ENCODE measurements around the gene PRKAG3. TPM values are rescaled to one million over a fixed set of nuclear protein-coding genes. Genes with fewer than 3 reads are reported as not detected.

Gene PRKAG3
- total RNA-seq, 2 experiments from 2014 or later, result not detected

DNA sequence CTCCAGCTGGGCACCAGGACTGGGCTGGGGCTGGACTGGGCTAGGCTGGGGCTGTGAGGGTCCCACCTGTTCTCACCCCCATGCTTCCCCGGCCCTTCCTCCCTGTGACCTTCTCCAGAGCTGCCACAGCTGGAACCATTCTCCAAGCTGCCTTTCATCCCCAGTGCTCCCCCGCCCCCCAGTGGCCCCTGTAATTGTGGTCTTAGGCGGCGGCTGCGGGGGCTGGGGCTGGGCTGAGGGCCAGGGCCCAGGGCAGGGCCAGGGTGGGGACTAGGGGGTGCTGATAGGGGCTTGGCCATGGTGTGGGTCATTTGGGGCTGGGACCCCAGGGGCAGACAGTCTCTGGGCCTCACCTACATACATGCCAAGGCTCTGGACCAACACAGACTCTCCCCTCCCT is 46.3 kb upstream of the PRKAG3 start:
- TF ChIP-seq EZH2phosphoT487 (IDR thresholded peaks at IDR 0.05; ENCODE audit: borderline replicate concordance, low read depth, low read length), result no peak
- TF ChIP-seq, protein P1, sequence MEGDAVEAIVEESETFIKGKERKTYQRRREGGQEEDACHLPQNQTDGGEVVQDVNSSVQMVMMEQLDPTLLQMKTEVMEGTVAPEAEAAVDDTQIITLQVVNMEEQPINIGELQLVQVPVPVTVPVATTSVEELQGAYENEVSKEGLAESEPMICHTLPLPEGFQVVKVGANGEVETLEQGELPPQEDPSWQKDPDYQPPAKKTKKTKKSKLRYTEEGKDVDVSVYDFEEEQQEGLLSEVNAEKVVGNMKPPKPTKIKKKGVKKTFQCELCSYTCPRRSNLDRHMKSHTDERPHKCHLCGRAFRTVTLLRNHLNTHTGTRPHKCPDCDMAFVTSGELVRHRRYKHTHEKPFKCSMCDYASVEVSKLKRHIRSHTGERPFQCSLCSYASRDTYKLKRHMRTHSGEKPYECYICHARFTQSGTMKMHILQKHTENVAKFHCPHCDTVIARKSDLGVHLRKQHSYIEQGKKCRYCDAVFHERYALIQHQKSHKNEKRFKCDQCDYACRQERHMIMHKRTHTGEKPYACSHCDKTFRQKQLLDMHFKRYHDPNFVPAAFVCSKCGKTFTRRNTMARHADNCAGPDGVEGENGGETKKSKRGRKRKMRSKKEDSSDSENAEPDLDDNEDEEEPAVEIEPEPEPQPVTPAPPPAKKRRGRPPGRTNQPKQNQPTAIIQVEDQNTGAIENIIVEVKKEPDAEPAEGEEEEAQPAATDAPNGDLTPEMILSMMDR (conservative IDR thresholded peaks at IDR 0.05; ENCODE audit: low read length), result no peak
- BruUV-seq (replicated peaks), result no TSS peak
- intact Hi-C loops (cut with micrococcal nuclease; ENCODE audit: unreplicated experiment), result loop anchor here (2.0 kb wide), 2 partner anchors 25 to 103 kb away; no protein-coding TSS in a partner anchor

DNA sequence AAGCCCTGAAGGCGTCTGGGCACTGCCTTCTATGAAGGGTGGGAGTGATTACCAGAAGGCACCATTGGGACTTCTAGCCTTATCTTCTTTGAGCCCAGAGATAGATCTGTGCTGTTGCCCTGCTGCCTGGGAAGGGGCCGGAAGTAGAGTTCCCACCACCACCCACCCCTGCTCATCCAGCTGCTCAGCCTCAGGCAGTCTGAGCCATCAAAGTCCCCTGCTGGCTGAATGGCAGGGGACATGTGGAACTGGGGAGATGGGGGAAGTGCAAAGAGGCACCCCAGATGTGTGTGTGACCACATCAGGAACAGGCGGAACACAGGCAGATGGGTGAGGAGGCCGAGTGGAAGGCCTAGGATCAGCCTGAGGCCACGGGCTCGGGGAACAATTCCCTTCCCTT is 45.7 kb upstream of the PRKAG3 start:
- intact Hi-C loops (cut with micrococcal nuclease; ENCODE audit: unreplicated experiment), result loop anchor here (2.0 kb wide), 2 partner anchors 25 to 103 kb away; no protein-coding TSS in a partner anchor
- peak overlapping the region; percentile 66; the same call in 1 of the 2 replicates for H2AFZ ChIP-seq (ENCODE audit: low read length)
- no peaks in the 10 kb centered on the region for H3K9me3 ChIP-seq (ENCODE audit: low read length)
- ChIA-PET CTCF (ENCODE audit: unreplicated experiment) (interaction anchor here (0.6 to 5.5 kb wide), 6 partner anchors 10 to 618 kb away, joined by 3 to 107 read pairs (median 11); no protein-coding TSS in a partner anchor), POLR2A (interaction anchor here (0.7 to 6.2 kb wide), 3 partner anchors 10 to 289 kb away, joined by 3 to 86 read pairs (median 13); no protein-coding TSS in a partner anchor)
- H3K36me3 ChIP-seq (ENCODE audit: insufficient read depth, low read length), result no peaks in the 10 kb centered on the region
- no peak overlapping the region for H3K4me3 ChIP-seq (ENCODE audit: low read depth, low read length, poor library complexity, severe bottlenecking)
- H3K4me2 ChIP-seq (ENCODE audit: low read length), result peak overlapping the region; percentile 88
- H3K79me2 ChIP-seq (ENCODE audit: insufficient read depth, low read depth, low read length), result no peaks in the 10 kb centered on the region
- H3K27ac ChIP-seq (ENCODE audit: low read depth, low read length, poor library complexity, severe bottlenecking), result peak overlapping the region; percentile 21
- peaks cover 59% of the 10 kb centered on the region for H3K4me1 ChIP-seq (ENCODE audit: insufficient read depth, low read length, poor library complexity, severe bottlenecking)
- no TSS peak for BruUV-seq (replicated peaks)
- peak; percentile 45 for DNase-seq (ENCODE audit: low spot score)
- H3K9me2 ChIP-seq (ENCODE audit: insufficient read depth, low read length), result no peaks in the 10 kb centered on the region
- no peak for TF ChIP-seq EZH2phosphoT487 (IDR thresholded peaks at IDR 0.05; ENCODE audit: borderline replicate concordance, low read depth, low read length)
- TF ChIP-seq, protein P1 (conservative IDR thresholded peaks at IDR 0.05; ENCODE audit: low read length), result no peak
- H4K20me1 ChIP-seq (ENCODE audit: insufficient read depth, low read length), result no peaks in the 10 kb centered on the region

More for the DNA sequence above, 46.3 kb upstream of the PRKAG3 start:
- no peak overlapping the region for H3K4me3 ChIP-seq (ENCODE audit: low read depth, low read length, poor library complexity, severe bottlenecking)
- no peaks in the 10 kb centered on the region for H3K36me3 ChIP-seq (ENCODE audit: insufficient read depth, low read length)
- peak overlapping the region; percentile 66; the same call in 1 of the 2 replicates for H2AFZ ChIP-seq (ENCODE audit: low read length)
- H3K4me2 ChIP-seq (ENCODE audit: low read length), result peak overlapping the region; percentile 88
- no peaks in the 10 kb centered on the region for H3K9me3 ChIP-seq (ENCODE audit: low read length)
- DNase-seq (ENCODE audit: low spot score), result no peak
- no peaks in the 10 kb centered on the region for H3K9me2 ChIP-seq (ENCODE audit: insufficient read depth, low read length)
- peaks cover 64% of the 10 kb centered on the region for H3K4me1 ChIP-seq (ENCODE audit: insufficient read depth, low read length, poor library complexity, severe bottlenecking)
- peak overlapping the region; percentile 21 for H3K27ac ChIP-seq (ENCODE audit: low read depth, low read length, poor library complexity, severe bottlenecking)
- ChIA-PET CTCF (ENCODE audit: unreplicated experiment) (interaction anchor here (0.5 to 5.5 kb wide), 5 partner anchors 9 to 619 kb away, joined by 3 to 107 read pairs (median 17); no protein-coding TSS in a partner anchor), POLR2A (interaction anchor here (0.7 to 6.2 kb wide), 4 partner anchors 9 to 288 kb away, joined by 3 to 86 read pairs (median 18); no protein-coding TSS in a partner anchor)
- no peaks in the 10 kb centered on the region for H4K20me1 ChIP-seq (ENCODE audit: insufficient read depth, low read length)
- H3K79me2 ChIP-seq (ENCODE audit: insufficient read depth, low read depth, low read length), result no peaks in the 10 kb centered on the region
